Measurements from ENCODE around the gene FAM210A.

The FAM210A gene

DNA sequence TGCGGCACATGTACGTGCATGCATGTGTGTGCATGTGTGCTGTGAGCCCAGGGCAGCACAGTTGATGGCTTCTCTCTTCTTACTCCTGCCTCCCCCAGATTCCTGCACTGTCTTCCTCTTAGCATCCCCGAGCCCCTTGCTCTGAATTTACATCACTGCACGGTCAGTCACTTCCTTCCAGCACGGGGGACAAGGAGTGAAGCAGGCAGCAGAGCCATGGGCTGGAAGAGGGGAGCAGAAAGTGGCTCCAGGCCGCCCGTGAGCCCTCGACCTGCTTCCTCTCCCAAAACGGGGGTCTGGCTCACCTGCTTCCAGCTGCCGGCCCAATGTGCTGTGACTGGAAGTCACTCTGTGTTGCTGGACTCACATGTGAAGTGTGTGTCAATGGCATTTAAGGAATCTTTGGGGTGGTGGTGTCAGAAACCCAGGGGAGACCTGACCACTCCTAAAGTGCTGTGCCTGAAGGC is 106.1 kb downstream of the FAM210A start:
- DNase-seq: no peak

DNA sequence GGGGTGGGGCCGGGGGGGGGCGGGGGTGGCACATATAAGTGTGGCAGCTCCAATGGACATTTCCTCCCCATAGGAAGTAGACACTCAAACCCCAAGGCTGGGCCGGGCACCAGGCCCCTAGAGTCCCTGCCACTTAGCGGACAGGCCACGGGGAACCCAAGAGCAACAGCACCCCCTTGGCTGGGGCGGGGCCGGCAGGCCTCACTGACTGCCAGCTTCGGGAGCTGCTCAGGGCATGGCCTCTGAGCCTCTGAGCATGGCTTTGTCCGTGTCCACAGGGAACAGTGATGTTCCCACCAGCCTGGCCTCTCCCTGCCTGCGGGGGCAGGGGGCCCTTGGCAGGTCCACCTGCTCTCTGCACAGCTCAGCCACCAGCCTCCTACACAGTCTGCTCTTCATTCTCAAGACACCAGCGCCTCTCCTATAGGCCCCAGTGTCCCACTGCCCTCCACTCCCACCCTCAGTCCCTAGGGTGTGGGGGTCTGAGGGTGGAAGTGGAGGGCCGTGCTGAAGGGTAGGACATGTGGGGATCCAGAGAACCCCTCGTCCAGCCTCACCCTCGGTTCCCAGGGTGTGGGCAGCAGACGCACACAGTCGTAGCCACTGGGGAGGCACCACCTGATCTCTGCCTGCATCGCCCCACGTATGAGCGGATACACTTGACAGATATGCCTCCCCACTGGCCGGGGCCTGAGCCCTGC is 106.7 kb downstream of the FAM210A start:
- no peak for DNase-seq

DNA sequence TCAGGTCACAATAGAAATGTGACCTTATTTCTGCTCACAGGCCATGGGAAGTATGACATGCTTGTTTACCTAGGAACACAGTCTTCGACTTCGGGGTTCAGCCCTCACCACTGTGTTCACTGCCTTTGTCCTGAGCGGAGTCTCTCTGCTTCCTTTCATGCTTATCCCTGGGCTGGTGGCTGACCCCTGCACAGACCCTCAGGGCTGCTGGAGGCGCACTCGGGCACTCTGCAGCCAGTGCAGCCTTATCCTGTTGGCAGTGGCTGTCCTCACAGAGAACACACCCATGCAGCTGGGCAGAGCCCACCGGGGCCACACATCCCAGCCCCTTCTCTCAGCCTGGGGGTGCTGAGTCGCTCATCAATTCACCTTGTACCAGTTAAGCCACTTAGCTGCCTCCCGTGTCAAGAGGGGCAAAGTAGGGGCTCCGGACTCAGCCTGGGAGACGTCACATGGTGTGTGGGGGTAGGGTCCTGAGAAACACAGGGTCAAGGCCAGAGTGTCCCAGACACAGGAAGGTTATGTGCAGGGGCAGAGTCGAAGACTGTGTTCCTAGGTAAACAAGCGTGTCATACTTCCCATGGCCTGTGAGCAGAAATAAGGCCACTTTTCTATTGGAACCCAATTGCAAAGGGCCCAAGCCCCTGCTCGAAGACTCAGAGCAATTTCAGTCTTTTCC is 107.5 kb downstream of the FAM210A start:
- no peak for DNase-seq

DNA sequence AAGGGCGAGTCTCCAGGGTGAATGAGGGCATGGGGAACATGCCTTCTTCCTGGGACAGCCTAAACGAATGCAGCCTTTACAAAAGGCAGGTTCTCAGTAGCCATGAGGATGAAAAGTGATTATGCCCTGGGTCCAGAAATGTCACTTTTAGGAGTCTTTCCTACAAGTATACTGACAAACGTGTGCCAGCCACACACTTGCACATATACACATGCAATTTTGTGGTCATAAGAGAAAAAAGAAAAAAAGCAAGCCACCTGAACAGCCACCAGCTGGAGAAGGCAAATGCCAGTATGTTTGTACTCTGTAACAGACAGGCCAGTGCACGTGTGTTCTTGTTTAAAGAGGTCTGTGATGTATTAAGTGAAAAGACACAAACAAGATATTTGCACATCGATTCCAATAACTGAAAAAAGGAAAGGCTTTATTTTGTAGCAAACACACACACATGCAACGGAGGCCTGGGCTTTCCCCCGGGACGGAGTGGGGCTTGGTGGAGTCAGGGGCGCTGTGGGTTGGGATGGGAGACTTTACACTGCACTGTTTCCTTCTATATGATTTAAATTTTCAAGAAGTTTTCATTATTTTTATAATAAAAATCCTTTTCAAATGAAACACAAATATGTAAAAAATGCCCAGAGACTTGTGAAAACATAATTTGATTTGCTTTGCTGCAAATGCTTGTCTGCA is 108.4 kb downstream of the FAM210A start:
- DNase-seq: no peak

DNA sequence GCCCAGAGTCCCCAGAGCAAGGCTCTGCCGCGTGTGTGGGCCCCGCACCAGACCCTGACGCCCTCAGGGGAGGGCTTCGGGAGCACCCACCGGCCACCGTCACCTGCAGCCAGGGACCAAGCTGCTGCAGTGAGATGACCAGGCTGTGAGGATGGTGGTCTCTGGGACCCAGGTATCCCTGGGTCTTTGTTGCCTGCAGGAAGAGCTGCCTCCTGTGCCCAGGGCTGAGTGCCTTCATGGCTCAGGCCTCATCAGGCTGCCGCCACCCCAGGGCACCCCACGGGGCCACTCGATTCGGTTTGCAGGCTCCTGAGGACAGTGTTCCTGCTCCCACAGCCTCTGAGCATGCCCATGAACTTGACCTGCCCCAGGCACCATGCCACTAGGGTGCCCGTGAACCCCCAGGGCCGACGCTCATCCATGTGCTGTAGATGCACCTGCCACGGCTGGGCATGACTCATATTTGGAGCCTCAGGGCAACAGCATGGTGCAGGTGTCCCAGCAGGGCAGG is 109.8 kb downstream of the FAM210A start:
- DNase-seq: no peak

DNA sequence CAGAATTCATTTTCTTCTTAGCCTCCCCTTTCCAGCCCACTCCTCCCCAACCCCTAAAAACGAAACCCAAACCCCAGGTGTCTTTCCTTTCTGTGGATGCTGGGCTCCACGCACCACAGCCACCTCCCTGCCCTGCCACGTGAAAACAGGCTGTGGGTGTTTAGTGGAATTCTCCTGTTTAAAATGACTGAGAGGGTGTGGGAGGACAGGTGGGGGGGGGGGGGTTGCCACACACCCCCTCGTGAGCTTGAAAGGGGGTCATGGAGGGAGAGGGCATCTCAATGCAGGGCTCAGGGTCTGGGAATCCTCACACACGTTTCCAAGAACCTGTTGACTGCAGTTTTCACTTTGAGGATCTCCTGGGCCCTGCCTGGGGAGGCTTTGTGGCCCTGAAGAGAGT is 110.3 kb downstream of the FAM210A start:
- DNase-seq: no peak

DNA sequence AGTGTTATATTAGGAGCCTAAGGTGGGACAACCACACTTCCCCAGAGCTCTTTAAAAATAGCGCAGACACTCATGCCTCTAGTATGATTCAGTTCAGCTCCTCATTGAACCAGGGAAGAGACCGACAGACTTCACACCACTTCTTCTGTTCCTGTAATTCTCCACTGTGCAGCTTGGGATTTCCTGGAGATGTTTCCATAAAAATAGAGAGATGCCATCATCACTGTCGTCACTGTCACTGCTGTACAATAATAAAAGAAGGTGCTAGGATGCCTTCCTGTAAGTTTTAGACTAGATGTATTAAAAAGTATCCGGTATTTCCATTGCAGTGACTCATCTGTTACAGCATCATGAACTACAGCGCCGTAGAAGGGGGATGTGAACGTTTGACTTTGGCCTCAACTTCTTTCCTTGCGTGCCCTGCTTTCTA is 110.9 kb downstream of the FAM210A start:
- DNase-seq: no peak

DNA sequence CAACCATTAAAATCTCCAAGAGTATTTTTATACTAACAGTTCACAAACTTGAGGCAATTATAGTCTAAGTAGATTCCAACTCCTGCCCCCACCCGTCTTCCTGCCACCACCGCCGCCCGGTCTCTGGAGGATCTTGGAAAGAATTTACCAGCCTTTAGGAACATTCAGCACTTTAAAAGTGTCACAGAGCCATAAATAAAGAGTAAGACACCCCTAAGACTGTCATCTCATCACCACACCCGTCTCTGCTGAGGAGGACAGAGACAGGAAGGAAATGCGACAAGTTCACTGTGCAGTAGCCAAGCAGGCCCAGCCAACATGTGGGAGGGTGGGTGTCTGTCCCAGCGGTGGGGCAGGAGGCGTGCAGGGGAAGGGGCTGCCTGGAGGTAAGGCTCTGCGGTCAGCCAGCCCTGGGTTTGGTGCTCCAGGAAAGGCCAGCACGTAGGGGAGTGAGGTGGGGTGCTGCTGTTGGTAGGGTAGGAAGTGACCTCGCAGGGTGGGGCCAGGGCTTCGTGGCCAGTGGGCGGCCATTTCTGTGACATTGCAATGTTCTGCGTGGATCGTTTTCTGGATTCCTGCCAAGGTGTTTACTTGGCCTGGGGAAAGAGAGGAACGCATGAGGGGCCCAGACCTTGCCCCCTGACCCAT is 111.6 kb downstream of the FAM210A start:
- DNase-seq: no peak

DNA sequence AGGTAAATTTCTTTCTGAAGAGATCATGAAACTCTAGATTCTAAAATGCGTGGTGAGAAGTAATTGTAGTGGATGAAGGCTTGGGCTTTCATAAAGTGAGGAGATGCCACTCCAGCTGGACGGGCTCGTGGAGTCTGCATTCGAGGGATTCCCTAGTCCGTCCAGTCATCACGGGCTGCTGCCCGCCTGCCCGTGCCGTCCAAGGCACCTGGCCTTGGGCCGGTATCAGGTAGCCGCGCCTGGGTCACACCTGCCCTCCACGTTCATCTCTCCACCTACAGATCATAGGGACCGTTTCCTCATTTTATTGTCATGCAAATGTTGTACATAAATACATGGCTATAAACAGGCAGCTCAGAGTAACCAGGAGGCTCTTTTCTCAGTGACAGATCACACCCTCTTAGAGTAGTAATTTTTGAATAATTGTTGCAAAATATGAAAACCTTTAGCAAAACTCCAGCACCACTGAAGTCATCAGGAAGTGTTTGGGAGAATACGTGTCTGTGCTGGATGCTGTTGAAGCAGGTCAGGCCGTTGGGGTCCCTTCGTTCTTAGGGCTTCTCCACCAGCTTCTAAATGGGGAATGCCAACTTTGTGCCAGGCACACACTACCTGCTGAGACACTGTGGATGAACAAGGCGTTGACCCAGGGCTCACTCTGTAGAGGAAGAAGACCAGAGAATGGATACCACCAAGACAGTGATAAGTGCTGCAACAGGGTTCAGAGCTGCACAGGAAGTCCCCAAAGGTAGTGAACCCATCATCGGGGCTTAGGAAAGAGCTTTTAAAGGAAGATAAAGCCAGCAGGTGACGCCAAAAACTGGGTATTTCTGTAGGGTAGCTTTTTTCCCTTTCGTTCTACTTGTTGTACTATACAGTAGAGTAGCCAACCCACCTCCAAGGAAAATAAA is 112.5 kb downstream of the FAM210A start:
- DNase-seq: no peak
